ENCODE data around the gene RLN3.

The RLN3 gene

GRCh38 chr19:14052470-14052869 lies 24.5 kb downstream of the RLN3 start:
- FAIRE-seq (no peak), DNase-seq (ENCODE audit: insufficient read length, low spot score) (no peak)

- DNase-seq (ENCODE audit: insufficient read length, low spot score) = no peak
- no peak for FAIRE-seq
Observed at GRCh38 chr19:14053032-14053431, 25.1 kb downstream of the RLN3 start.

GRCh38 chr19:14053500-14053899 lies 25.6 kb downstream of the RLN3 start:
- DNase-seq (ENCODE audit: insufficient read length, low spot score) (no peak), FAIRE-seq (no peak)

DNA sequence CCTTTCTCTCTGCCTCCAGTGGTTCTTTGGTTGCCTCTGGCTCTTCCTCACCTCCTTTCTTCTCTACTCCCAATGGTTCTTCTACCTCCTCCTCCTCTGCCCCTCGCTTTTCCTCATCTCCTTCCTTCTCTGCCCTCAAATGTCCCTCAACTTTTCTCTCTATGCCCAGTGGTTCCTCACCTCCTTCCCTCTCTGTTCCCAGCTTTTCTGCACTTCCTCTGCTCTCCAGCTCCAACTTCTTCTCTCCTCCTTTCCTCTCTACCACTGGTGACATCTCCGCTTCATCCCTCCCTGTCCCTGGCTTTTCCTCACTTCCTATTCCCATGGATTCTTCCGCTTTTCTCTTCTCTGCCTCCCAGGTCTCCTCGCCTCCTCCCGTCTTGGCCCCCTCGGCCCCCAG lies 26.2 kb downstream of the RLN3 start:
- DNase-seq (ENCODE audit: insufficient read length, low spot score) (no peak), FAIRE-seq (no peak)

GRCh38 chr19:14054721-14055120 lies 26.8 kb downstream of the RLN3 start:
- DNase-seq (ENCODE audit: insufficient read length, low spot score) (no peak), FAIRE-seq (no peak)

DNA sequence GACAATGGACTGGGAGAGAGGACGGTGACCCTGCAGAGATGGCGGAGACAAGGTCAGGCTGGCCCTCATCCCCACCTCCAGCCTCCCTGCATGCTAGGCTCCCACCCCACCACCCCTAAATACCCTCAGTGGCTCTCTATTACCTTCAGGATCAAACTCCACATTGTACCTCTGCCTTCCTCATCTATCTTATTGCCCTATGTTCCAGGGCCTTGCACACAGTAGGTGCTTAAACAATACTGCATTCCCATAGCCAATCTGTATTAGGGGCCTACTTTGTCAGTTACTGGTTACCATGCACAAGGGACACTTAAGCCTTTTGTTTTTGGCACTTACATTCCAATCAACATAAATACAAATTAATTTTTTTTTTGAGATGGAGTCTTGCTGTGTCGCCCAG lies 27.4 kb downstream of the RLN3 start:
- FAIRE-seq (no peak), DNase-seq (ENCODE audit: insufficient read length, low spot score) (no peak)

GRCh38 chr19:14056069-14056666 lies 28.2 kb downstream of the RLN3 start:
- DNase-seq (ENCODE audit: insufficient read length, low spot score) = no peak
- no peak for FAIRE-seq

- DNase-seq (ENCODE audit: insufficient read length, low spot score) (no peak), FAIRE-seq (no peak)
Observed at GRCh38 chr19:14056741-14057356, 28.9 kb downstream of the RLN3 start.

DNA sequence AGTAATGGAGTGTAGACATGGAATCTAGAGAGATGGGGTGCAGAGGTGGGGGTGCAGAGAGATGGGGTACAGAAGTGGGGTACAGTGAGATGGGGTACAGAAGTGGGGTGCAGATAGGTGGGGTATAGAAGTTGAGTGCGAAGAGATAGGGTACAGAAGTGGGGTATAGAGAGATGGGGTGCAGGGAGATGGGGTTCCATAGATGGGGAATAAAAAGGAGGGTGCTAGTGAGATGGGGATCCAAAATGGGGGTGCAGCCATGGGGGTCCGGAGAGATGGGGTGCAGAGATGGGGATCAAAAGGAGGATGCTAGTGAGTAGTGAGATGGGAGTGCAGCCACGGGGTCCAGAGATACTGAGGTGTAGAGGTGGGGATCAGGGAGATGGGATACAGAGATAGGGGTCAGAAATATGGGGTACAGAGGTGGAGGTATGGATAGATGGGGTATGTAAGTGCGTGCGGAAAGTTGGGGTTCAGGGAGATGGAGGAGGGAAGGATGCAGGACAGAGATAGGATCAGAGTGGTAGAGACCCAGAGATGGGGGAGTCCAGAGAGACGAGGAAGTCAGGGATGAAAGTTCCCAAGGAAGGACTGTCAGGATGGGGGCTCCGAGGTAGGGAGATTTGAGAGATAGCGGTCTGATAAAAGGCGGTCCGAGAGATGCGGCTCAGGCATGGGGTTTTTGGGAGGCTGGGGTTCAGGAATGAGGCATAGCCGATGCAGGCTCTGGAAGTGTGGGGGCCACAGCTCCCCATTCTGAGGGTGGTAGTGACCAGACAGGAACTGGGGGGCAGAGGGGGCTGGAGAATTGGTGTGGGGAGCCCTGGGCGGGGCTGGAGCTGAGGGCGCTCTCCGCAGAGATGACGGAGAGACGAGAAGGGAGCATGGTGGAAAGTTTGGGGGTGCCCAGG lies 30.5 kb downstream of the RLN3 start:
- no peak for DNase-seq (ENCODE audit: insufficient read length, low spot score)
- FAIRE-seq = no peak

- FAIRE-seq (no peak), DNase-seq (ENCODE audit: insufficient read length, low spot score) (no peak)
Observed at GRCh38 chr19:14059093-14059480, 31.1 kb downstream of the RLN3 start.

DNA sequence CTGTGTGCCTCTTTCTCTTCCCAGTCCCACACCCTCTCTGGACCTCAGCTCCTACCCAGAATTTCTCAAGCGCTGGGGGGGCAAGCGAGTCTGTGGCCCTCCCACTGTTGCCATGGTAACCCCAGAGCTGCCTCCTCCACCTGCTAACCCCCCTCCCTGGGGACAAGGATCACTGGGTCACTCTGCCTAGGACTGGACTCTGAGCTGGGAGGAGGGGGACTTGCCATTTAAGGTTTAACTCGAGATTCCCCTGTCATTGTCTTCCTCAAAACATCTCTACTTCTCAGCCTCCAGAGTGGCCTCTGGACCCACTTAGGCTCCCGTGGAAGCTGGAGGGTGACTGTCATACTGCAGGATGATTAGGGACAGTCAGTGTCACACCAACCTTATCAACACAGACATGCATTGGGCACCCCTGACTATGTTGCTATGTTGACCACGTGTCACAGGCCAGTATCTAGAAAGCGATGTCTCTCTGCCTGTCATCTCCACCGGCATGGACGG lies 31.8 kb downstream of the RLN3 start:
- FAIRE-seq (no peak), DNase-seq (ENCODE audit: insufficient read length, low spot score) (no peak)

DNA sequence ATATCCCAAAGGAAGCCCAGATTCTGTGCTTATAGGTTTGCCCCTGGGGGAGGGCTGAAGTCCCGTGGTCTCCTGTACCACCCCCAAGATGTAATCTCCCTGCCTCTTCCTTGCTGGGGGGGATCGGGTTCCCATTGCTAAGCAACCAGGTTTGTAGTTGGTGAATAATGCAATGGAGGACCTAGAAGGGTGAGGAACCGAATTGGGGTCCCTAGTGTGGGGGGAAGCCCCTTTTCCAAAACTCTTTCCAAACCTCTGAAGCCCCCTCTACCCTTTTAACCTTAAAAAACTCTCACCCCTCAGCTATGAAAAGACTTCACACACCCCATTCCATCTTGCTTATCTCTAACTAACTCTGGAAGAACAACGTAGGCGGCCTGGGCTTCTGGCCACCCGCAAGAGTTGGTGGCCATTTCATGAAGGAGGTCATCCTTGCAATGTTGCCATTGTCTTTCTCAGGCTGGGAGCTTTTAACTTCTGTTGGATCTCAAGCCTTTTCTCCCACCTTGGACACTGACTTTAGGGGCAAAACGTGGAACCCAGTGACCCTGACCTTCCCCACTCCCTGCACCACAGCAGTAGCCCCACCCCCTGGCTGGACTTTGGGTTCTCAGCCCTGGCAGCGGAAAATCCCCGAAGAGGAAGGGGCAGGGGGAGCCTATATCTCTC lies 33.3 kb downstream of the RLN3 start:
- DNase-seq (ENCODE audit: insufficient read length, low spot score) (no peak), FAIRE-seq (no peak)

DNA sequence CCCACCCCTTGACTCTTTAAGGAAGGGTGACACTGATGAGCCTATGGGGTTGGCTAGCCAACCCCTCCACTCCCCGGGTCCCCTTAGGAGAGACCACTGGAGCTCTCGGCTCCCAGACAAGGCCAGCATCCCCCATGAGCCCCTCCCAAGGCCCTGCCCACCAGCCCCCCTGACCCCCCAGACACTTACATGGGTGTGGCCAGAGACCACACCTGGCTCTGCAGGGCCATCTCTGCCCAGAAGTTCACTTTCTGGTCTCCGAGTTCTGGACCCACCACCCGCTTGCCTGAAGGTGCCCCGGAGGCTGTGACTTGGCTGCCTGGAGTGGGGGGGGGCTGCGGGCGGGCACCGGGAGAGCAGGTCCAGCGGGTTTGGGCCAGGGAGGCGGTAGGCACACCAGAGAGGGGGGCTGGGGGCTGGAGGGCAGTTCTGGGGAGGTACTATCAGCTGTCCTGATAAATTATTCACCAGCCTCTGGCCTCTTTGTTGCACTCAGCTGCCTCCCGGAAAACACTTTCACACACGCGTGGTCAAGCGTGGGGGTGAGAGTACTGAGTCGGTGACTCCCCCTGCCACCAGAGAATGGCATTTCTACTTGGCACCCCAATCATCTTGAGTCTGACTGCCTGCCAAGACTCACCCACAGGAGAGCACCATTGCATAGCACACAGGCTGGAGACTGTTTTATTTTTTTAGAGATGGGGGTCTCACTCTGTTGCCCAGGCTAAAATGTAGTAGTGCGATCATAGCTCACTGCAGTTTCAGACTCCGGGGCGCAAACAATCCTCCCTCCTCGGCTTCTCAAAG lies 34.0 kb downstream of the RLN3 start, which contains the start of gene PALM3:
PALM3 (minus strand) TSS at position 326 of the 807 bp plus-strand sequence; CDS start at position 230, 96 bp downstream.
- FAIRE-seq (no peak), DNase-seq (ENCODE audit: insufficient read length, low spot score) (no peak)

DNA sequence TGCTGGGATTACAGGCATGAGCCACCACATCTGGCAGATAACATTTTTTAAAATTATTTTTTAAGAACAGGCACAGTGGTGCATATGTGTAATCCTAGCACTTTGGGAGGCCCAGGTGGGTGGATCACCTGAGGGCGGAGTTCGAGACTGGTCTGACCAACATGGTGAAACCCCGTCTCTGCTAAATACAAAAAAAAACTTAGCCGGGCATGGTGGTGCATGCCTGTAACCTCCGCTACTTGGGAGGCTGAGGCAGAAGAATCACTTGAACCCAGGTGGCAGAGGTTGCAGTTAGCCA lies 34.6 kb downstream of the RLN3 start:
- DNase-seq (ENCODE audit: insufficient read length, low spot score) (no peak), FAIRE-seq (no peak)

DNA sequence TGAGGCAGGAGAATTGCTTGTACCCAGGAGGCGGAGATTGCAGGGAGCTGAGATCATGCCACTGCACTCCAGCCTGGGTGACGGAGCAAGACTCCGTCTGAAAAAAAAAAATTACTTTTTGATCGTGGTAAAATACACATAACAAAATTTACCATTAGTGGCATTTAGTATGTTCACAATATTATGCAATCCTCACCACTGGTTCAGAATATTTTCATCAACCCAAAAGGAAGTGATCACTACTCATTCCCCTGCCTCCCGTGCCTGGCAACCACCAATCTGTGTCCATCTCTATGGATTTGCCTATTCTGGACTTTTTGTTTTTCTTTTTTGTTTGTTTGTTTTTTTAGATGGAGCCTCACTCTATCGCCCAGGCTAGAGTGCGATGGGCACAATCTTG lies 35.2 kb downstream of the RLN3 start:
- DNase-seq (ENCODE audit: insufficient read length, low spot score) (no peak), FAIRE-seq (no peak)

DNA sequence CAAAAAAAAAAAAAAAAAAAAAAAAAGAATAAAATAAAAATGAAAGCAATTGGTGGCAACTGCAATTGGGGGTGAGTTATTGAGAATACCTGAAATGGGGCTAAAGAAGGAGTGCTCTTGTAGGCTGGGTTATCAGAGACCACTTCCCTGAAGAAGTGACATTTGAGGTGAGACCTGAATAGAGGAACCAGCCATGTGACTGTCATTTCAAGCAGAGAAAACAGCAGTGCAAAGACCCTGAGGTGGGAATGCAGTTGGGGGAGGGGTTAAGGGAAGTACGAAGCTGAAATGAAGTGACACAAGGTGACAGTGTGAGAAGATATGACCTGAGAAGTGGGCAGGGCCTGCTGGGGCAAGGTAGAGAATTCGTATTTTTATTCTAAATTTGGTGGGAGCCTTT lies 38.2 kb downstream of the RLN3 start:
- FAIRE-seq (no peak), DNase-seq (ENCODE audit: insufficient read length, low spot score) (no peak)

- DNase-seq (ENCODE audit: insufficient read length, low spot score) (no peak), FAIRE-seq (no peak)
Observed at GRCh38 chr19:14070268-14071050, 42.5 kb downstream of the RLN3 start.

DNA sequence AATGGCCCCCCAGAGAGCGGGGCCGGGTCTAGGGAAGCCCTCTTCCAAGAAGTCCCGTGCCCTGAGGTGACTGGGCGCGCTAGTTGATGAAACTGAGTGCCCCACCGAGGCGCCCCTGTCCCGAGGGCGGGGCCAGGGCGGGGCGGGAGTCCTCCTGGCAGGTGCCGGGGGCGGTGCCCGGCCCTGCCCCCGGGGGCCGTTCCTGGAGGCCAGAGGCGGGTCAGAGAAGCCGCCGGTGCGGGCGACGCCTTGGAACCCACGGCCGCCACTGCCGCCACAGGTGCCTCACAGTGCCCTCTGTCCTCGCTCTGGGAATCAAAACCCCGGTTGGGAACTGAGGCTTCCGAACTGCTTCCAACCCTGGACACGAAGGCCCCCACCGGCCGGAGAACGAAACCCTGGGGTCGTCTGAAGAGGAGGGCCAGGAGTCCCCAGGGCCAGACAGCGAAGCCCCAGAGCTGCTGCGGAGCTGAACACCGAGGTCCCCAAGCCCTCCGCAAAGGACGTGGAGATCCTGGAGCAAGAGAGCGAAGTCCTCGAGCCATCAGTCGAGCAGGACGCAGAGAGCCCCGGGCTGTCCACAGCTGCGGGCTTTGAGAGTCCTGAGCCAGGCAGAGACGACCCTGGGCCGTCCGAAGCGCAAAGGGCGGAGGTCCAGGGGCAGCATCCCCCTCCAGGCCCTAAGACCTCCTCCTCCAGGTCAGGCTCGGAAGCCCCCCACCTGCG lies 44.8 kb downstream of the RLN3 start, which contains the start of gene MISP3:
MISP3 (plus strand) TSS at position 252 of the 726 bp plus-strand sequence. CDS start 524 bp downstream, outside the sequence.
- DNase-seq (ENCODE audit: insufficient read length, low spot score) (no peak), FAIRE-seq (no peak)

Data from HTR-8/SVneo (cell line).